ENCODE measurements around the gene BCL2A1. TPM values are rescaled to one million over a fixed set of nuclear protein-coding genes. Genes with fewer than 3 reads are reported as not detected.

BCL2A1 gene
- total RNA-seq, 1 experiment from 2014 or later: not detected

GRCh38 chr15:79990997-79991334 is 20.0 kb upstream of the BCL2A1 start:
- BruUV-seq (replicated peaks): no TSS peak
- no peak for DNase-seq
- no peaks in the 10 kb centered on the region for H3K36me3 Mint-ChIP-seq (ENCODE audit: insufficient read depth, unreplicated experiment)
- no peak for TF ChIP-seq CTCF (IDR thresholded peaks at IDR 0.05; ENCODE audit: unreplicated experiment)
- no peaks in the 10 kb centered on the region for H3K9me3 Mint-ChIP-seq (ENCODE audit: low read depth, unreplicated experiment)
- no peak overlapping the region for H3K27ac Mint-ChIP-seq (ENCODE audit: unreplicated experiment)
- H3K27me3 Mint-ChIP-seq (ENCODE audit: unreplicated experiment): peaks cover 15% of the 10 kb centered on the region
- intact Hi-C loops (cut with micrococcal nuclease; ENCODE audit: unreplicated experiment): loop anchor here (5.0 to 10.0 kb wide), 2 partner anchors 94 to 396 kb away; partner anchors contain the start of gene MTHFS
- H3K4me3 Mint-ChIP-seq (ENCODE audit: low read depth, unreplicated experiment): no peak overlapping the region
- H3K4me1 Mint-ChIP-seq (ENCODE audit: low read depth, unreplicated experiment): peaks cover 20% of the 10 kb centered on the region
- CTCF ChIA-PET: no interaction called here

- Mint-ChIP-seq H3K9me3 (ENCODE audit: low read depth, unreplicated experiment) (no peaks in the 10 kb centered on the region), H3K27me3 (ENCODE audit: unreplicated experiment) (peaks cover 15% of the 10 kb centered on the region), H3K4me3 (ENCODE audit: low read depth, unreplicated experiment) (no peak overlapping the region), H3K4me1 (ENCODE audit: low read depth, unreplicated experiment) (peaks cover 20% of the 10 kb centered on the region), H3K27ac (ENCODE audit: unreplicated experiment) (no peak overlapping the region), H3K36me3 (ENCODE audit: insufficient read depth, unreplicated experiment) (no peaks in the 10 kb centered on the region)
- intact Hi-C loops (cut with micrococcal nuclease; ENCODE audit: unreplicated experiment): loop anchor here (5.0 to 10.0 kb wide), 2 partner anchors 93 to 396 kb away; partner anchors contain the start of gene MTHFS
- TF ChIP-seq CTCF (IDR thresholded peaks at IDR 0.05; ENCODE audit: unreplicated experiment): no peak
- CTCF ChIA-PET: no interaction called here
- no peak for DNase-seq
- BruUV-seq (replicated peaks): no TSS peak
These were observed 19.4 kb upstream of the BCL2A1 start for GRCh38 chr15:79990280-79990996.

GRCh38 chr15:79989682-79990081 is 18.7 kb upstream of the BCL2A1 start:
- H3K27me3 Mint-ChIP-seq (ENCODE audit: unreplicated experiment): peaks cover 15% of the 10 kb centered on the region
- no peak for DNase-seq
- intact Hi-C loops (cut with micrococcal nuclease; ENCODE audit: unreplicated experiment): loop anchor here (5.0 to 10.0 kb wide), 2 partner anchors 92 to 395 kb away; partner anchors contain the start of gene MTHFS
- H3K27ac Mint-ChIP-seq (ENCODE audit: unreplicated experiment): no peak overlapping the region
- BruUV-seq (replicated peaks): no TSS peak
- peaks cover 15% of the 10 kb centered on the region for H3K4me1 Mint-ChIP-seq (ENCODE audit: low read depth, unreplicated experiment)
- no peaks in the 10 kb centered on the region for H3K9me3 Mint-ChIP-seq (ENCODE audit: low read depth, unreplicated experiment)
- TF ChIP-seq CTCF (IDR thresholded peaks at IDR 0.05; ENCODE audit: unreplicated experiment): no peak
- CTCF ChIA-PET: no interaction called here
- H3K36me3 Mint-ChIP-seq (ENCODE audit: insufficient read depth, unreplicated experiment): no peaks in the 10 kb centered on the region
- H3K4me3 Mint-ChIP-seq (ENCODE audit: low read depth, unreplicated experiment): no peak overlapping the region

- CTCF ChIA-PET: no interaction called here
- no peaks in the 10 kb centered on the region for H3K9me3 Mint-ChIP-seq (ENCODE audit: low read depth, unreplicated experiment)
- BruUV-seq (replicated peaks): no TSS peak
- no peak overlapping the region for H3K4me3 Mint-ChIP-seq (ENCODE audit: low read depth, unreplicated experiment)
- TF ChIP-seq CTCF (IDR thresholded peaks at IDR 0.05; ENCODE audit: unreplicated experiment): no peak
- H3K27me3 Mint-ChIP-seq (ENCODE audit: unreplicated experiment): peaks cover 18% of the 10 kb centered on the region
- H3K27ac Mint-ChIP-seq (ENCODE audit: unreplicated experiment): no peak overlapping the region
- no peaks in the 10 kb centered on the region for H3K36me3 Mint-ChIP-seq (ENCODE audit: insufficient read depth, unreplicated experiment)
- peaks cover 10% of the 10 kb centered on the region for H3K4me1 Mint-ChIP-seq (ENCODE audit: low read depth, unreplicated experiment)
- DNase-seq: no peak
- intact Hi-C loops (cut with micrococcal nuclease; ENCODE audit: unreplicated experiment): no loop called here
These were observed 18.2 kb upstream of the BCL2A1 start for GRCh38 chr15:79989183-79989582.
